Lower leg skin (tissue), 4 donors: ENCODE results near the gene SCN8A. TPM values are rescaled to one million over a fixed set of nuclear protein-coding genes. Genes with fewer than 3 reads are reported as not detected.
"Not testable (repeated sequence)": the region's sequence is repeated elsewhere in the genome, so short reads cannot be mapped to it uniquely, and the experiment has no call there.

Experiments
- DNase-seq, 2 donors: peaks; one replicate each; pipeline ENCODE4 v3.0.0-alpha.2; 2019; ENCODE audit warnings: low spot score in 2 of 2
- H3K4me3 ChIP-seq: fragments of 200-600 bp; sonication (generic); 2 replicates; pipeline ENCODE4 v1.5.1; 2017; ENCODE audit warnings: mild to moderate bottlenecking, low read depth; ENCODE audit not compliant: poor library complexity, severe bottlenecking
- CTCF ChIP-seq, 3 donors: fragments of 450-650 bp; IDR thresholded peaks; one replicate each; pipeline ENCODE4 v1.5.1; 2016; ENCODE audit warnings: antibody characterized with exemption in 3 of 3, mild to moderate bottlenecking in 3 of 3, moderate library complexity in 2 of 3
- POLR2A ChIP-seq, 2 donors: fragments of 450-650 bp; IDR thresholded peaks; one replicate each; pipeline ENCODE4 v1.6.1; 2016 to 2017; ENCODE audit warnings: antibody characterized with exemption in 2 of 2, mild to moderate bottlenecking in 1 of 2, moderate library complexity in 1 of 2
- WGBS, 2 donors: methylation state at CpG; one replicate each; pipeline ENCODE4 v1.1.5; 2018; 5-methylcytosine and 5-hydroxymethylcytosine counted together
- intact Hi-C: fragments of 100-400 bp; cut with DNase I; formaldehyde crosslinking; loops from one replicate; pipeline ENCODE4 v1.15.0; 2023; ENCODE audit warnings: low total_unique reads
- total RNA-seq, 4 donors: library from RNA; depleted of rRNA; stranded (reverse); fragments of >200 nt; gene quantifications; one replicate each; pipeline ENCODE4 v1.1.0, GENCODE V29; 2016

The SCN8A gene
- total RNA-seq, 4 donors from 2014 or later = 0.42 to 0.80 (median 0.65) TPM

- TF ChIP-seq POLR2A (IDR thresholded peaks at IDR 0.05) (no peak), CTCF (IDR thresholded peaks at IDR 0.05) (no peak)
- WGBS, 2 donors = 67 to 80% methylated on average over 1 of the region's 1 CpG
- intact Hi-C loops = no loop called here
- H3K4me3 ChIP-seq = no peak overlapping the region
- no peak for DNase-seq
Observed at GRCh38 chr12:51636986-51637385, 46.0 kb downstream of the SCN8A start.

GRCh38 chr12:51639361-51639760, 48.3 kb downstream of the SCN8A start:
- intact Hi-C loops = no loop called here
- DNase-seq = no peak

GRCh38 chr12:51642286-51642685, 51.3 kb downstream of the SCN8A start:
- intact Hi-C loops = no loop called here
- no peak for DNase-seq

More at GRCh38 chr12:51639361-51639760, 48.3 kb downstream of the SCN8A start:
- 90 to 91% methylated on average over 5 of the region's 5 CpGs for WGBS, 2 donors
- H3K4me3 ChIP-seq = no peak overlapping the region
- TF ChIP-seq POLR2A (IDR thresholded peaks at IDR 0.05) (no peak), CTCF (IDR thresholded peaks at IDR 0.05) (no peak)

GRCh38 chr12:51643951-51644350, 52.9 kb downstream of the SCN8A start:
- no peak for DNase-seq
- H3K4me3 ChIP-seq = no peak overlapping the region
- 73 to 78% methylated on average over 1 of the region's 1 CpG for WGBS, 2 donors
- intact Hi-C loops = no loop called here
- TF ChIP-seq CTCF (IDR thresholded peaks at IDR 0.05) (no peak), POLR2A (IDR thresholded peaks at IDR 0.05) (no peak)

More at GRCh38 chr12:51642286-51642685, 51.3 kb downstream of the SCN8A start:
- H3K4me3 ChIP-seq = no peak overlapping the region
- TF ChIP-seq POLR2A (IDR thresholded peaks at IDR 0.05) (no peak), CTCF (IDR thresholded peaks at IDR 0.05) (no peak)

- DNase-seq, H3K4me3 ChIP-seq, intact Hi-C loops: not testable (repeated sequence)
- WGBS, 2 donors = 80 to 90% methylated on average over 1 to 17 of the region's 23 CpGs
Observed at GRCh38 chr12:51644691-51645090, 53.7 kb downstream of the SCN8A start.

GRCh38 chr12:51645961-51646360, 54.9 kb downstream of the SCN8A start:
- TF ChIP-seq POLR2A (IDR thresholded peaks at IDR 0.05) (no peak), CTCF (IDR thresholded peaks at IDR 0.05) (no peak)
- 79 to 85% methylated on average over 2 of the region's 2 CpGs for WGBS, 2 donors
- DNase-seq = no peak
- no peak overlapping the region for H3K4me3 ChIP-seq
- intact Hi-C loops = no loop called here
